KMS-11 (cell line): Measurements from ENCODE around the gene ZNF213.
"Not testable (repeated sequence)": the region's sequence is repeated elsewhere in the genome, so short reads cannot be mapped to it uniquely, and the experiment has no call there.

Source experiments
- H2AFZ ChIP-seq: fragments of 200-600 bp; sonication (generic); 2 replicates; pipeline ENCODE4 v1.6.1; 2016; ENCODE audit warnings: antibody characterized with exemption, mixed run types, low read depth
- H3K27ac ChIP-seq: fragments of 200-600 bp; sonication (generic); 2 replicates; pipeline ENCODE4 v1.6.1; 2016; ENCODE audit warnings: mild to moderate bottlenecking, mixed run types
- H3K27me3 ChIP-seq: fragments of 200-600 bp; sonication (generic); 2 replicates; pipeline ENCODE4 v1.6.1; 2017; ENCODE audit warnings: mild to moderate bottlenecking, low read depth, mixed run types, moderate library complexity; ENCODE audit not compliant: insufficient read depth
- H3K36me3 ChIP-seq: fragments of 200-600 bp; sonication (generic); 2 replicates; pipeline ENCODE4 v1.6.1; 2017; ENCODE audit warnings: mild to moderate bottlenecking, mixed run types; ENCODE audit not compliant: insufficient read depth
- H3K4me1 ChIP-seq: fragments of 200-600 bp; sonication (generic); 2 replicates; pipeline ENCODE4 v1.6.1; 2016; ENCODE audit warnings: mild to moderate bottlenecking, low read depth, mixed run types; ENCODE audit not compliant: poor library complexity, severe bottlenecking
- H3K4me2 ChIP-seq: fragments of 200-600 bp; sonication (generic); 2 replicates; pipeline ENCODE4 v1.7.0; 2016; ENCODE audit warnings: mild to moderate bottlenecking, mixed run types
- H3K4me3 ChIP-seq: fragments of 200-600 bp; sonication (generic); IDR thresholded peaks from 2 replicates; pipeline ENCODE4 v1.6.1; 2017; ENCODE audit warnings: low read depth, low read length, mixed read lengths; ENCODE audit not compliant: insufficient read depth
- H3K79me2 ChIP-seq: fragments of 200-600 bp; sonication (generic); 2 replicates; pipeline ENCODE4 v1.6.1; 2016; ENCODE audit warnings: low read depth, mixed run types; ENCODE audit not compliant: insufficient read depth
- H3K9ac ChIP-seq: fragments of 200-600 bp; sonication (generic); 2 replicates; pipeline ENCODE4 v1.6.1; 2016; ENCODE audit warnings: mild to moderate bottlenecking, mixed run types
- H4K20me1 ChIP-seq: fragments of 200-600 bp; sonication (generic); 2 replicates; pipeline ENCODE4 v1.6.1; 2016; ENCODE audit warnings: mild to moderate bottlenecking, mixed run types; ENCODE audit not compliant: insufficient read depth
- CTCF ChIP-seq: fragments of 200-600 bp; sonication (generic); conservative IDR thresholded peaks from 2 replicates; pipeline ENCODE4 v1.6.1; 2017; ENCODE audit warnings: low read depth, mild to moderate bottlenecking, antibody characterized with exemption, low read length, moderate library complexity, mixed read lengths

The ZNF213 gene

DNA sequence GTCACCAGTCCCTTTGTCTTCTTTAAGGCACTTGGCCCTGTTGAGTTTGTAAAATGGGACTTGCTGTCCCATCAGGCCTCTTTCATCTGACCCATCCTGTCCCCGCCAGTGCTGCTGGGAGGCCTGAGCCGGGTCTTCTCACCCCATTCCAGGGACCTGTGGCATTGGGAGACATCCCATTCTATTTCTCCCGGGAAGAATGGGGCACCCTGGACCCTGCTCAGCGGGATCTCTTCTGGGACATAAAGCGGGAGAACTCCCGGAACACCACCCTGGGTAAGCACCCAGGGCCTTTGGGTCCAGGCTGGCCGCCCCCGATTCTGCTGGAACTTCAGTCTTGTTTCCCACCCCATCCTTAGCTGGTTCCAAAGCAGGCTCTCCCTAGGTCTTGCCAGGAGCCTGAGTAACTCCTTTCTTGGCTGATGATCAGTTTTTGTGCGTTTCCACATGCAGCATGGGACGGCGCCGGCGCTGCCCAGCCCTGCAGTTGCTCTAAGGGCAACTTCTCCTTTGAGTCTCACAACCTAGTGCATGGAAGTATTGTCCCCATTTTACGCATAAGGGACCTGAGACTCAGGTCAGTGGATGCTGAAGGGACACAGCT lies 4.1 kb downstream of the ZNF213 start:
- no peak overlapping the region for H3K9ac ChIP-seq
- H3K27me3 ChIP-seq, result no peaks in the 10 kb centered on the region
- no peak overlapping the region for H3K27ac ChIP-seq
- H3K4me3 ChIP-seq, result no peak overlapping the region
- H3K79me2 ChIP-seq, result peaks cover 7% of the 10 kb centered on the region
- no peaks in the 10 kb centered on the region for H4K20me1 ChIP-seq
- no peaks in the 10 kb centered on the region for H3K36me3 ChIP-seq
- H3K4me1 ChIP-seq, result peaks cover 10% of the 10 kb centered on the region
- no peak for TF ChIP-seq CTCF
- H2AFZ ChIP-seq, result no peak overlapping the region
- no peak overlapping the region for H3K4me2 ChIP-seq

- not testable (repeated sequence) for H3K27me3 ChIP-seq, H2AFZ ChIP-seq, H4K20me1 ChIP-seq, H3K4me3 ChIP-seq, H3K4me2 ChIP-seq, H3K79me2 ChIP-seq, H3K27ac ChIP-seq, H3K9ac ChIP-seq, H3K4me1 ChIP-seq, H3K36me3 ChIP-seq
These were observed 4.7 kb downstream of the ZNF213 start for GRCh38 chr16:3139561-3139960.

- H3K4me2 ChIP-seq, result no peak overlapping the region
- no peaks in the 10 kb centered on the region; the same call in 1 of the 2 replicates for H3K79me2 ChIP-seq
- H3K36me3 ChIP-seq, result no peaks in the 10 kb centered on the region
These were observed 6.0 kb downstream of the ZNF213 start for GRCh38 chr16:3140603-3141427.

DNA sequence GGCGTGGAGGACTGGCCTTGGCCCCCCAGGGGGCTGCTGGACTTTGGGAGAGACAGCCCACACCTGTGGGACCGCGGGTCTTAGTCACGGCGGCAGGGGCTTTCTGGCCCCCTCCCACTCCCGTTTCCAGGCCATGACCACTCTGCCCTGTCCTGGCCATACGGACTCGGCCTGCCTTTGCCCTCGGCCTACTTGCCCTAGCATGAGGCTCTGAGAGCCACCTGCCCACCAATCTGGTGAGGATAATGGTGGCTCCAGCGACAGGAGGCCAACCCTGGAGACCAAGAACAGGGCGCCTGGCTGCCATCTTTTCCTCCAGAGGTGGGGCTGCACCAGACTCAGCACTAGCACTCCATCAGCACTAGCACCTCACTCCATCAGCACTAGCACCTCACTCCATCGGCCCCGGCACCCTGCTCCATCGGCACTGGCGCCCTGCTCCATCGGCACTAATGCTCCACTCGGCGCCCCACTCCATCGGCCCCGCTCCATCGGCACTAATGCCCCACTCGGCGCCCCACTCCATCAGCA lies 7.0 kb downstream of the ZNF213 start:
- no peaks in the 10 kb centered on the region for H4K20me1 ChIP-seq
- H3K36me3 ChIP-seq, result no peaks in the 10 kb centered on the region
- no peak overlapping the region for H3K4me3 ChIP-seq
- no peak overlapping the region for H3K9ac ChIP-seq
- H3K27me3 ChIP-seq, result no peaks in the 10 kb centered on the region; the same call in 1 of the 2 replicates
- no peak for TF ChIP-seq CTCF
- H3K4me2 ChIP-seq, result no peak overlapping the region
- no peak overlapping the region for H3K27ac ChIP-seq
- H2AFZ ChIP-seq, result no peak overlapping the region
- H3K79me2 ChIP-seq, result no peaks in the 10 kb centered on the region
- H3K4me1 ChIP-seq, result no peaks in the 10 kb centered on the region

More at GRCh38 chr16:3140603-3141427, 6.0 kb downstream of the ZNF213 start:
- no peaks in the 10 kb centered on the region; the same call in 1 of the 2 replicates for H3K27me3 ChIP-seq
- no peak overlapping the region for H3K9ac ChIP-seq
- no peak overlapping the region for H2AFZ ChIP-seq
- peaks cover 8% of the 10 kb centered on the region for H3K4me1 ChIP-seq
- no peaks in the 10 kb centered on the region for H4K20me1 ChIP-seq
- H3K4me3 ChIP-seq, result no peak overlapping the region
- no peak overlapping the region for H3K27ac ChIP-seq
- no peak for TF ChIP-seq CTCF
